HG02943 (cell line): Measurements from ENCODE around the gene GADD45B.
"Not testable (repeated sequence)": the region's sequence is repeated elsewhere in the genome, so short reads cannot be mapped to it uniquely, and the experiment has no call there.

Source experiments
- ATAC-seq: cut with Tn5 transposase; IDR thresholded peaks from one replicate; pipeline ENCODE4 v1.9.1; 2021; ENCODE audit warnings: mild to moderate bottlenecking, low read depth, moderate library complexity; ENCODE audit not compliant: unreplicated experiment

Gene GADD45B

DNA sequence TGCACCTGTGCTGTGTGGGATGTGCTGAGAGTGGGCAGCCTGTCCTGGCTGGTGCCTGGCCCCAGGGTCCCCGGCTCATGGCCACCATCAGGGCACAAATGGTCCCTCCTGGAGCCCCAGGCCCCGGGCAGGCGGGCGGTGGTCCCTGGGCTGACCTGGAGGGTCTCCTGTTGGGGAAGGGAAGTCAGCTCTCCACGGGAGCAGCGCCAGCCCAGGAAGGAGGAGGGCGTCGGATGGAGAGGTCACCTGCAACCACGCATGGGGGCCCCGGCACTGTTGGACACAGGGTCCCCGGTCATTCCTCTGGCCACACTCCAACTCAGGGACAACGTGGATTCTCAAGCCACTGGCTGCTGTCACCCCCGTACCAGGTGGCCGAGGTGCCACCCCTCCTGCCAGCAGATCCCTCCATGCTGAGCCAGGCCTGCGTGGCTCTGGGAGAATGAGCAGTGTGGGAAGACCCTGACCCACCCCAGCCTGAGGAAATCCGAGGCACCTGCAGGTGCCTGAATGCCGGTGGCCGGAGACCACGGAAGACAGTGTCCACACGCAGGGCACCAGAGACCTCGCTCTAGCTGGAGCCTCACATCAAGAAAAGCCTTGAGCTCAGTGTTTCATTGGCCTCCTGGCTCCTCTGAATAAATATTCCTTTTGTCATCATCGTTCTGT lies 32.7 kb upstream of the GADD45B start:
- ATAC-seq = no peak

GRCh38 chr19:2443785-2444182 lies 32.1 kb upstream of the GADD45B start:
- no peak for ATAC-seq

DNA sequence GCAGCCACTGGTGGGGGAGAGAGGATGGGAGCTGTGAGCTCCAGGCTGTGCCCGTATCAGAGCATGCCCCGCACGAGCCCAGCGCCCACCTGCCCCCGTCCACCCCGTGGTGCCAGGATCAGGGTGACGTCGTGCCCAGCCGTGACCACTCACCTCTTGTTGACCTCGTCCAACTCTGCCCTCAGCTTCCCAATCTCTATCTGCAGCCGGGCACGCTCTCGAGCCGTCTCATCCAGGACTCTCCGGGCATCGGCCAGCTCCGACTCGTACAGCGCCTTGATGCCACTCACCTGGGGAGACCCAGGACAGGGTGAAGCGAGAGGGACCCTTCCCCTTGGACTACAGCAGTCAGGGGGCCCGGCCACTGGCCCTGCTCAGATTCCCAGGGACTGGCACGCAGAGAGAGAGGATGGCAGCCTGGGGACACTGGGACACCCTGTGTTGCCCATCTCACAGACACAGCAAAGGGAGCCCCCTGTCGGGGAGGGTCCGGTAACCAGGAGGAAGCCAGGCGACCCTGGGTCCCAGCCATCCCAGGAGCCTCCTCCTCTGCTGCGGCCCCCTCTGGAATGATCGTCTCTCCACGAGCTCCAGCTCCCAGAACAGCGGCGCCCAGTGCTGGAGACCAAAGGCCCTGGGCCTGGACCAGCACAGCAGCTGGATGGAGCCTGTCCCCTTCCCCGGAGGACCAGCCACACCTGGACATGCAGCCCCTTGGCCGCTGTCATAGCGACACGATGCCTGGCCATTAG lies 31.5 kb upstream of the GADD45B start:
- ATAC-seq = no peak

- no peak for ATAC-seq
Observed at GRCh38 chr19:2446381-2446780, 29.5 kb upstream of the GADD45B start.

GRCh38 chr19:2449019-2449418 lies 26.9 kb upstream of the GADD45B start:
- ATAC-seq = no peak

- no peak for ATAC-seq
Observed at GRCh38 chr19:2451138-2451537, 24.8 kb upstream of the GADD45B start.

GRCh38 chr19:2451741-2452140 lies 24.2 kb upstream of the GADD45B start:
- no peak for ATAC-seq

DNA sequence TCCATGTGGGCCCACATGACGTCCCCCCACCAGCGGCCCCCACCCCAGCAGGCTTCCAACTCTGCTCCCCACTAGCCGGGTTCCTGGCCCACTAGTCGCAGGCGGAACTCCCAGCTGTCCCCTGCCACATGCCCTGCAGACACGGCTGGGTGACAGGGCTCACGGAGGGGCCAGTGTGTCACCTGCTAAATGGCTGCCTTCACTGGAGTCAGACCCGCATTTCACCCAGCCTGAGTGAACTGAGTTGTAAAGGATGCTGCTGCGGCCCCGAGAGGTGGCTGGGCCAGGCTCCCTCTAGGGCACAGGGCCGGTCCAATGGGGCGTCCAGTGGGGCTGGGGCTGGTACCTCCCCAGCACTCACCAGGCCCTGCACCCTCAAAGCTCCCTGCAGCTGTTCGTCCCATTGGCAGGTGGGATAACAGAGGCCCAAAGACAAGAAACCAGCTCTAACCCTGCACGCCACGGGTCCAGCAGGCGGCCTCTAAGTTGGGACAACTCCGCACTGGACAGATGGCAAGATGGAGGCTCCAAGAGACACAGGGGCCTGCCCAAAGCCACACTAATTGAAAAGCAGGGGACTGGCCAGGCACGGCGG lies 22.4 kb upstream of the GADD45B start:
- ATAC-seq = no peak

GRCh38 chr19:2454199-2454961 lies 21.5 kb upstream of the GADD45B start:
- no peak for ATAC-seq

- no peak for ATAC-seq
Observed at GRCh38 chr19:2454962-2455850, 20.7 kb upstream of the GADD45B start.

- no peak for ATAC-seq
Observed at GRCh38 chr19:2455851-2456570, 19.9 kb upstream of the GADD45B start.

- no peak for ATAC-seq
Observed at GRCh38 chr19:2457394-2458037, 18.4 kb upstream of the GADD45B start.

DNA sequence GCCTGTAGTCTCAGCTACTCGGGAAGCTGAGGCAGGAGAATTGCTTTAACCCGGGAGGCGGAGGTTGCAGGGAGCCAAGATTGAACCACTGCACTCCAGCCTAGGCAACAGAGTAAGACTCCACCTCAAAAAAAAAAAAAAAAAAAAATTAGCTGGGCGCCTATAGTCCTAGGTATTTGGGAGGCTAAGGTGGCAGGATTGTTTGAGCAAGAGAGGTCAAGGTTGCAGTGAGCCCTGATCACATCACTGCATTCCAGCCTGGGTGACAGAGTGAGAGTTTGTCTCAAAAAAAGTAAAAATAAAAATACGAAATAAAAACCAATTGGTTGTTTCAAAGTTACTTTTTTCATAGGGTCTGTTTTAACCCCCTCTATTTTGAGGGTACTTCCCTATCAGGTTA lies 17.9 kb upstream of the GADD45B start:
- no peak for ATAC-seq

- ATAC-seq = not testable (repeated sequence)
Observed at GRCh38 chr19:2458776-2459175, 17.2 kb upstream of the GADD45B start.

GRCh38 chr19:2460245-2460644 lies 15.7 kb upstream of the GADD45B start:
- ATAC-seq = no peak

DNA sequence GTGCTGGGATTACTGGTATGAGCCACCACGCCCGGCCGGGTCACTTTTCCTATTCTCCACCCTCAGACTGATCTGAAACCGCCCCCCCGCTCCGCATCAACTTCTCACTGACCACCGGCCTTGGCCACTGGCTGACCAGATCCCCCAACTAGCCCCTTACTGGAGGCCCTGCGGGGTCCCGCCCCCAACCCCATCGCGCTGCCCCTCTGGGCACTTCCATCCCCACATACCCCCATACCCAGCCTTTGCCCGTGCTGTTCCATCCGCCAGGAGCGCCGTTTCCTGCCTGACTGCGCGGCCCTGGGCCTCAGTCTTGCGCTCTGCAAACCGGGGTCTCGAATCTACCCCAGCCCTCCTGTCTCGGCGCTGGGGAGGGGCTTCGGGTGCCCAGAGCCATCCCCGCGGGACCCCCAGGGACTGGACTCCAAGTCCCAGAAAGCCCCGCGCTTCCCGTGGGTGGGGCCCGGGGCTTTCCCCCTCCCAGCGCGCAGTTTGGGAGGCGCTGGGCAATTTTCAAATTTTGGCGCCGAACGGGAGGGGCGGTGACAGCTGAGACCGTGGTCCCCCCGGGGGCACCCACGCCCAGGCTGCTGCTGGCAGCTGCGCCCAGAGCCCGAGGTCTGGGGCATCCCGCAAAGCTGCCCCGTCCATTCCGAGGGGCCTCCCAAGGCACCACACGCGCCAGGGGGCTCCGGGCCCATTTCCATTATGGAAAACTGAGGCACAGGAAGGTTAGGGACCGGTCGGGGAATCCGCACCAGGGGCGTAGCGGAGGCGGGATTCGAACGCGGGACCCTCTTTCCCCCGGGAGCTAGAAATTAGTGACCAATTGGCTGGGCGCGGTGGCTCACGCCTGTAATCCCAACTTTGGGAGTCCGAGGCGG lies 13.9 kb upstream of the GADD45B start:
- ATAC-seq = no peak

DNA sequence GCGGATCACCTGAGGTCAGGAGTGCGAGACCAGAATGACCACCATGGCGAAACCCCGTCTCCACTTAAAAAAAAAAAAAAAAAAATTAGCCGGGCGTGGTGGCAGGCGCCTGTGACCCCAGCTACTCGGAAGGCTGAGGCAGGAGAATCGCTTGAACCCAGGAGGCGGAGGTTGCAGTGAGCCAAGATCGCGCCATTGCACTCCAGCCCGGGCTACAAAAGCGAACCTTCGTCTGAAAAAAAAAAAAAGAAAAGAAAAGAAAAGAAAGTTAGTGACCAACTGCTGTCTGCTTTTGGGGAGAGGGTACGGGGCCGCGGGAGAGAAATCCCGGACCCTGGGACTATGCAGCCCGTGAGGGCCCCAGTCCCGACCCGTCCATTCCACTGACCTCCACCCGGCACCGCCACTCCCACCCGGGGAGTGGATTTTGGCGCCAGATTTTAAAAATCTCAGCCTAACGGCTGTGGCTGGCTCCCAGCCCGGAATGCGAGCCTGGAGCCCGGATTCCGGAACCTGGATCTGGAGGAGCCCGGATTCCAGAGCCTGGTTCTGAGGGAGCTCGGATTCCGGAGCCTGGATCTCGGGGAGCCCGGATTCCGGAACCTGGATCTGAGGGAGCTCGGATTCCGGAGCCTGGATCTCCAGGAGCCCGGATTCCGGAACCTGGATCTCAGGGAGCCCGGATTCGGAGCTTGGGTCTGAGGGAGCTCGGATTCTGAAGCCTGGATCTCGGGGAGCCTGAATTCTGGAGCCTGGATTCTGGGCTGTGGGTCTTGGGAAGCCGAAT lies 13.1 kb upstream of the GADD45B start:
- ATAC-seq = no peak
